ENCODE results near the gene TLR5.

- TF ChIP-seq, protein P1, sequence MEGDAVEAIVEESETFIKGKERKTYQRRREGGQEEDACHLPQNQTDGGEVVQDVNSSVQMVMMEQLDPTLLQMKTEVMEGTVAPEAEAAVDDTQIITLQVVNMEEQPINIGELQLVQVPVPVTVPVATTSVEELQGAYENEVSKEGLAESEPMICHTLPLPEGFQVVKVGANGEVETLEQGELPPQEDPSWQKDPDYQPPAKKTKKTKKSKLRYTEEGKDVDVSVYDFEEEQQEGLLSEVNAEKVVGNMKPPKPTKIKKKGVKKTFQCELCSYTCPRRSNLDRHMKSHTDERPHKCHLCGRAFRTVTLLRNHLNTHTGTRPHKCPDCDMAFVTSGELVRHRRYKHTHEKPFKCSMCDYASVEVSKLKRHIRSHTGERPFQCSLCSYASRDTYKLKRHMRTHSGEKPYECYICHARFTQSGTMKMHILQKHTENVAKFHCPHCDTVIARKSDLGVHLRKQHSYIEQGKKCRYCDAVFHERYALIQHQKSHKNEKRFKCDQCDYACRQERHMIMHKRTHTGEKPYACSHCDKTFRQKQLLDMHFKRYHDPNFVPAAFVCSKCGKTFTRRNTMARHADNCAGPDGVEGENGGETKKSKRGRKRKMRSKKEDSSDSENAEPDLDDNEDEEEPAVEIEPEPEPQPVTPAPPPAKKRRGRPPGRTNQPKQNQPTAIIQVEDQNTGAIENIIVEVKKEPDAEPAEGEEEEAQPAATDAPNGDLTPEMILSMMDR (IDR thresholded peaks at IDR 0.05; ENCODE audit: low read depth, low read length) = no peak
- TF ChIP-seq EZH2phosphoT487 (IDR thresholded peaks at IDR 0.05; ENCODE audit: low read depth) = no peak
Observed at GRCh38 chr1:223135176-223135942, 7.7 kb downstream of the TLR5 start.
